Astrocyte of the hippocampus (primary cell): Measurements from ENCODE around the gene BPGM.
A peak's percentile ranks its signal among the peaks of the same experiment; 100 is the strongest.

ENCODE experiments used
- DNase-seq: peaks from one replicate; pipeline ENCODE4 v3.0.0; 2011; ENCODE audit warnings: low read depth, low spot score

BPGM gene

DNA sequence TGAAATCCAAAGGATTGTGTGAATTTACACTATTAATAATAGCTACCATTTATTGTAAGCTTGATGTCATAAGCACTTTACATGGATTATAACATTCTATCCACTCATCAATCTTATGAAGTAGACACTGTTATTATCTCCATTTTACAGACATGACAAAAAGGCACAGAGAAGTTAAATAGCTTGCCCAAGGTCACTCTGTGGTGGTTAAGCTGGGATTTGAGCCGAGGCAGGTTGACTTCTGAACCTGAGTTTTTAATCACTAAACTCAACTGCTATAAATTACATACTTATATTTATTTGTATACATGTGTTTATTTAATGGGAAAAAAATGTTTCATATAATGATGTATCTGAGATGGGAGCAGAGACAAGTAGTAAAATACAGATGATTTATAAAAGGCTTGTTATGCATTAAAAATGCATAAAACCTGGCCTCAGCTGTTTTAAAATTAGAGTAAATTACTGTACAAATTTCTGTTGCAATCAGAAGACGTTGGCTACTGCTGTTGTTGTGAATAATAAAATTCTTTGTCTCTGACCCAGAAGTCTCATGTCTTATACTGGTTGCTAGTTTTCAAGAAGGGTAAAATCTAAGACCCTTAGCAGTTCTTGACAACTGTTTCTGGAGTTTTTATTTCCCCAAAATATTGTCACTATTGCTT, 71.7 kb downstream of the BPGM start:
- DNase-seq = no peak

DNA sequence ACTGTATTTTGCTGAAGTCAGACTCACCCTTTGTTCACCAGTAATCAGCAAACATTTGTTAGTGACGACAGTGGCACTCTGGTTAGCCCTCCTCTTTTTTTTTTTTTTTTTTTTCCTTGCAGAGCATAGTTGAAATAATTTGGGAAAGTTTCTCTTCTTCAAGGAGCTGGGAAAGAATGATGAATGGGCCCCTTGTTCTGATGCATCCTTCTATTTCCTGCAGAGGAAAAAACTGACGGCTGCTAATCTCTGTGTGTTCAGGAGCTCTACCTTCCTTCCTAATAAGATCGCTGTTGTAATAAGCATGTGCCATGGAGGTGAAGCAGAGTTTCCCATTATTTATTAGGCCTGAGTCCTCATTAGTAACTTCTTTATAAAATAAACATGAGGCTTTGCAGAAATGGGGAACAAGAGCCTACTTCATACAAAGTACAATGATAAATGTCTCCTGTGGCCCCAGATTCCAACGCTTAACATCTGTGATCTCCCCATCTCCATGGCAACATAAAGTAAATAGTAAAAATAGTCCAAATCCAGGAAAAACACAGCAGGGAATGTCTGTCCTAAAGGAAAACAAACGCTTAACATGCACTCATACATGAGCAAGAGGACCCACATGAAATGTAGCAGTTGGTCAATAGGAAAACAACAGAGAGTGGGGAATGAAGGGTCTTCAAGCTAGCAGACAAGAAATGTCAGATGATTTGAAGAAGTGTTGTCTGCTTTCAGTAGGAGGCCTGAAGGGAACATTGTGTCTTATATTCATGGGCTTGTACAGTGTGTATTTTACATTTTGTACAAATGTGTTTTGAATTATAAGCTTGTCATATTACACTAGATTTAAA, 73.7 kb downstream of the BPGM start:
- peak; percentile 73 for DNase-seq

DNA sequence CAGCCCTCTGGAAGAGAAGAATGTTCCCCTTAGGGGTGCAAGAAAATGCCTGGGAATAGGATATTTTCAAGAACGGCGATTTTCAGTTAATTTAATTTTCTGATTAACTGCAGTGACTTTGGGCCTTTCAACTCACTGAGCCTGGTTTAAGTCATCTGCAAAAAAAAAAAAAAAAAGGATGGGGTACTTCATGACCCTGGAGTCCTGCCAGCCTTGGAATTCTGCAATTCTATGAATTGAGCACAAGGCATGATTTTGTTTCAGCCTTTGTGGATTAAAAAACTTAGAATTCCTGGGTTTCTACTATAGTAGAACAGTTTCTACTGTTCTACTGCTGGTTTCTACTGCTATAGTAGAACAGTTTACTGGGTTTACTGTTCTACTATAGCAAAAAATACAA, 74.5 kb downstream of the BPGM start:
- no peak for DNase-seq

DNA sequence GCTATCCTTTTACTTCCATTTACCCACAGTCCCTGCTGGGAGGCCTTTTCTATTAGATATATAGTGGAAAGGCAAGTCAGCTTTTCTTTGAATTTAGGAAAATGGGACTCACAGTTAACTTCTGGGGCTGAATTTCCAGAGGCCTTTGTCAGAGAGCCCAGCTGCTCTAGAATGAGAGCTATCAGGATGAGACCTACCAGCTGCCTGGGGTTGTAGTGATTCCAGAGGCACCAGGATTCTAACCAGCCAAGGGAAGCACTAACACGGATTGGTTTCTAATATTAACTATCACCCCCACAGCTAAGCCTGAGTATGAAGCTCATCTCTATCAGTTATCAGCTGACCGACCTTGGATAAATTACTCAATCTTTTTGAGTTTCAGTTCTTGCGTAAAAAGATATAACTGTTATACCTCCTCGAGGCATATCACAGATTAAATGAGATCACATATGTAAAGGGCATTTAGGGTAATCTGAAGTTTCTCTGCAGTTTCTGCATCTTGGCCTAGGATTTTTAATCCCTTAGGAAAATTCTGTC, 76.2 kb downstream of the BPGM start:
- DNase-seq = no peak

DNA sequence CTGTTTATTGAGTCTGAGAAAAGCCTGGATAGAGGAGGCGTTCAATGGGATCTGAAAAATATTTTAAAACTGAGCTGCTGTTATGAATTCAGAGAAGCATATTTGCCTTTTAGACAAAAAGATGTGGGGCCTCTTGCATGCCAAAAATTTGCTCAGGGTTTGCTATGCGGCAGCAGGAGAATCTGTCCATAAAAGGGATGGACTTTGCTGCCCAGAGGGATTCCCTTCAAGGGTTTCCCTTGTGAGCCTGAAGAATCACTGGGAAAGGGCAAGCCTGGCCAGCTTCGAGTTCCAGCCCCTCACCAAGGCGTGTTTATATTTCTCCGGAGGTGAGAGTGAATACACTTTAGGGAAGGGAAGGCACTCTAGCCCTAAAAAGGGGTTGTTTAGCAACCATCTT, 77.2 kb downstream of the BPGM start:
- no peak for DNase-seq

DNA sequence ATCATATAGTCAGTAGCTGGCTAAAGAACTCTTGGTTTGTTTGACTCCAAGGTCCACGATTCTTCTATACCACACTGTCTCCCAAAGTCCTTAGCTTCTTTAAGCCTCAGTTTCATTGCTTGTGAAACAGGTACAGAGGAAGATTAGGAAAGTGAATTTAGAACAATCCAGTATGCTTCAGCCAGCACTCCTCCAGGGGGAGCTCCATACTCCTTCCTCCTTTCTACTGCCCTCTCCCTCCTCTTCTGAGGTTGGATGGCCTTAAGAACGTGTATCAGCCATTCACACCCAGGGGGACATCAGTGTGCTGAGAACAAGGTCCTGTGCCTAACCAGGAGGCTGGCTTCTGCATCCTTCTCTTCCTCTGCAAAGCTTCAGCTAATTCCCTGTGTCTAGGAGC, 78.0 kb downstream of the BPGM start:
- peak; percentile 28 for DNase-seq

DNA sequence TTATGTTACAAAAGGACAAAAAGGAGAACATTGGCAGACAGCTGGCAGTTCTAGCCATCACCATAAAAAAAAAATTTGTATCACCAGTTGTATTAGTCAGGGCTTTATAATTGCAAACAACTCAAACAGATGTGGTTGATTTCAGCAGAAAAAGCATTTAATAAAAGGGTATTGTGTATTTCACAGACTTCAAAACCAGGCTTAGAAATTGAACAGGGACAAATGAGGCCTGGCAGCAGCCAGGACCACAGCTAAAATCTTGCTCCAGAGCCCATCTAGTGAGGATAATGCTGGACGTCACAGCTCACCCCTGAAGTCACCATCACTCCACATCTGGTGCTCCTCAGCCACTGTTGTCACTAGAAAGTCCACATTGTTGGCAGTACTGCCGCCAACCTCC, 79.9 kb downstream of the BPGM start:
- no peak for DNase-seq

DNA sequence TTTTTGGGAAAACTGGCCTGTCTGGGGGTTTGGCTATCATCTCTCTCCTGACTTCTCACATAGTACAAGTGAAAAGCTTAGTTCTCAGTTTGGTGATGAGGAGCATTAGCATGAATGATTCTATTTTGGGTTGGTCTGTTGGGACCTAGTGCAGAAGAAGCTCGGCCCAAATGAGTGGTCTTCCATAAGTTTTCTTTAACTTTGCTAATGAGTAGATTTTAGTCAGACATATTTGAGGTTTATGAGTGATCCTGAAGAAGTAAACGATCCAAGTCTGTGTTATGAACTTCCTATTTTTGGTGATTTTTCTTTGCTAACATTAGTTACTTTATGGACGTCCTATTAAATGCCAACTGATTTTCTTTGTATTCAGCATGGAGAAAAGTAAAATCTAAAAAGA, 81.1 kb downstream of the BPGM start:
- no peak for DNase-seq
